NOMO-1 treated with DMSO at 0.1 percent for 48 hours (cell line): ENCODE data around the gene TGM1.
"Not testable (repeated sequence)": the region's sequence is repeated elsewhere in the genome, so short reads cannot be mapped to it uniquely, and the experiment has no call there.

Experiments used
- DNase-seq: peaks from one replicate; lab custom pipeline; 2025; ENCODE audit not compliant: unreplicated experiment; lab: John Stamatoyannopoulos, UW

Gene TGM1

GRCh38 chr14:24207625-24208024, 55.4 kb downstream of the TGM1 start:
- no peak for DNase-seq

GRCh38 chr14:24207104-24207551, 55.8 kb downstream of the TGM1 start:
- DNase-seq = no peak

- DNase-seq = no peak
These were observed 56.5 kb downstream of the TGM1 start for GRCh38 chr14:24206260-24207103.

- DNase-seq = no peak
These were observed 58.5 kb downstream of the TGM1 start for GRCh38 chr14:24204163-24205146.

GRCh38 chr14:24203249-24203886, 59.6 kb downstream of the TGM1 start:
- DNase-seq = not testable (repeated sequence)

- not testable (repeated sequence) for DNase-seq
These were observed 60.4 kb downstream of the TGM1 start for GRCh38 chr14:24202538-24202937.
